Activated CD8-positive, alpha-beta memory T cell treated with anti-CD3 and anti-CD28 coated beads, Interleukin-2, amount 50 U/mL, for 1 hour (primary cell): Measurements from ENCODE around the gene VDR.

Source experiments
- DNase-seq: peaks from one replicate; pipeline ENCODE4 v3.0.0-alpha.2; 2020; ENCODE audit errors: extremely low read depth

The VDR gene

GRCh38 chr12:47904713-47905709, at the start of gene VDR:
Gene VDR (minus strand): TSS chr12:47904994. CDS start chr12:47879113, 25,881 bp downstream.
- no peak for DNase-seq

- no peak for DNase-seq
Observed at GRCh38 chr12:47954058-47954457, 49.3 kb upstream of the VDR start.

DNA sequence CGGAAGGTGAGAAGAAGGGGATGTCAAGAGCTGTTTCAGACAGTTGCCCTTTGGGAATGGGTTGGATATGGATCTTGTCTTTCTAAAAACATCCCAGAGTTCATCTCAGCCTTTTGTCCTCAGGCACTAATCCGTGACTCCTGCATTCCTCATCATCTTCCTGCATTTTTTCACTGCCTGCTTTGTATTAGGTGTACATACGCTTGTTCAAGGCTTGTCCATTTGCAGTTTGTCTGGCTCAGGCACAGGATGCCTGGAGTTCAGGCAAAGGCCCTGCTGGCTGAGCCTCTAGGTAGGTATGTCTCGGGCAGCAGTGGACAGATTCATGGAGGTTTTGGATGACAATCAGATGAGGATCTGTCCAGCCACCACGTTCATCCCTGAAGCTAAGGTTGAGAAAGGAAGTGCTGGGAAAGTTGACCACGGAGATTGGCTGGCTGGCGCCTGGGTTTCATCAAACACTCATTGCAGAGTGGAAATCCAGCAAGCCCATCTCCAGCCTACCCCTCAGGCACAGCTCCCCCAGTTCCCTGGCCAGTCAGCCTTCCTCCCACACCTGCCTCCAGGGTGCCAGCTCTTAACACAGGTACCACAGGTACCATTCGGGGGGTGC, 46.2 kb upstream of the VDR start:
- DNase-seq = no peak

- DNase-seq = no peak
Observed at GRCh38 chr12:47949441-47950341, 44.9 kb upstream of the VDR start.

- no peak for DNase-seq
Observed at GRCh38 chr12:47947341-47947740, 42.5 kb upstream of the VDR start.

- DNase-seq = no peak
Observed at GRCh38 chr12:47946413-47947323, 41.9 kb upstream of the VDR start.

GRCh38 chr12:47945341-47945728, 40.5 kb upstream of the VDR start:
- DNase-seq = no peak

DNA sequence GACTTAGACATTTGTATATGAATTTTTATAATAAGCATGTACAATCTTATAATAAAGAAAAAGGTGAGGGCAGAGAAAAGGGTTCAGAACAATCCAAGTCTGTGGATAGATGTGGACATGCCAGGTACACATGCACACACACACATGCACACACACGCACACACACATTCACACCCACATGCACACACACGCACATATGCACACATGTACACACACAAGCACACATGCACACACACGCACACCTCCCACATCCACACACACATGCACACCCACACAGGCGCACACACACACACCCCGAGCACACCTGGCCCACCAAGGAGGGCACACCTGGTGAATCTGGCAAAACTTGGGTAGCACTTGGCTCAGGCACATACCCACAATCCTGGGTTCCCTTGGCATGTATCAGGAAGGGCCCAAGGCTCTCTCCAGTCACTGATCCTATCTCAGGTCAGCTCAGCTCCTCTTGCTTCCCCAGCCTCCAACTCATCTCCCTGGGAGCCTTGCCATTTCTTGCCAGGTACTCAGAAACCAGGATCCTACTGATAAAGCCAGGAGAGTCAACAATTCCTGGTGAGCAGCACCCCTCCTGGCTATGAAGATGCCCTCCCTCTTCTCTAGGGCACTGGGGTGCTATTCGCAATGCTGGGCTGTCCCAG, 40.0 kb upstream of the VDR start:
- no peak for DNase-seq

- no peak for DNase-seq
Observed at GRCh38 chr12:47943623-47944340, 39.0 kb upstream of the VDR start.

DNA sequence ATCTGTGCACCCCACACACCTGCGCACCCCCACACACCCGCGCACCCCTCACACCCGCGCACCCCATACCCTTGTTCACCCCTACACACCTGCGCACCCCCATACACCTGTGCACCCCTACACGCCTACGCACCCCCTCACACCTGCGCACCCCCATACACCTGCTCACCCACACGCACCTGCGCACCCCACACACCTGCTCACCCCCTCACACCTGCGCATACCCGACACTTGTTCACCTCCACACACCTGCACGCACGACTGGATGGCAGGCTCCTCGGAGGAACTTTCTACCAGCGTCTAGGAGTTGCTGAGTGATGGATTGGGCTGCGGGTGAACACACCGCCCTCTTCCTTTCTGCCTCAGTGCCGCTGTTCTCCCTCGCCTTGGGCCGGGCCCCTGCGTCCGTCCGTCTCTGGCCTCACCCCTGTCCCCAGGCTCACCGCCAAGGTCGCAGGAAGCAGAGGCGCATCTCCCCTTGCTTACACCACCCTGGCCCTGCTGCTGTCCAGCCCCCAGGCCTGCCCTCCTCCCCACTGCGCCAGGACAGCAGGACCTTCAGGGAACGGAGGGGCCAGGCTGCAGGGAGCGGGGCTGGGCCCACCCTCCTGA, 37.9 kb upstream of the VDR start:
- DNase-seq = no peak

DNA sequence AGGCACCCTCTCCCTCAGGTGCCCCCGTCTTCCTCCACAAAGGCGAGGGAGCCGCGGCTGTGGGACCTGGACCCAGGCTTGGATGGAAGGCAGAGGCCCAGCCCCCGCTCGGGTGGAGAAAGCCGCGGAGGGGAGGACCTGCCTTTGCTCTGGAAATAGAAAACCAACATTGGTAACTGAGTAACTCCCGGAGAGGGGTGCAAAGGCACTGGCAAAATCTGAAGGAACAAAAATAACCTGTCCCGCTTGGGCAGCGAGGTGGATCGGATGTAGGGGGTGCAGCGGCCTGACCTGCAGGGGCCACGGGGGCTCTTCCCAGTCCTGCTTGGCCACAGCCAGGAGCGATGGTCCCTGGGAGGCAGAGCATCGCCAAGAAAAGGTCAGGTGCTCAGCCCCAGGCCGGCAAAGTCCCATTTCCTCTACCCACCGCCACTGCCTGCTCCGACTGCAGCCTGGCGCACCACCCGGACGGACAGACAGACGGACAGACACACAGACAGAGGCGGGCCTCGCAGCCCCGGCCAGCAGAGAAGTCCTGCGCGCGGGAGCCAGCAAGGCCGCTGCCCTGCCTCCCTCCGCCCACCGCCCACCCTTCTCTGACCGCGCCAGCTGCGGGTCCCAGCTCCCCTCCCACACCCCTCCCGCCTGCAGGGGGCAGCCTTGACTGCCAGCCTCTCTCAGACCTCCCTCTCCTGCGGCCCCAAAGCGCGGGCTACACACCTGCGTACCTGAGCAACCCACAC, 37.2 kb upstream of the VDR start:
- DNase-seq = no peak

GRCh38 chr12:47941475-47941780, 36.6 kb upstream of the VDR start:
- DNase-seq = no peak

- DNase-seq = no peak
Observed at GRCh38 chr12:47940773-47941474, 36.1 kb upstream of the VDR start.

DNA sequence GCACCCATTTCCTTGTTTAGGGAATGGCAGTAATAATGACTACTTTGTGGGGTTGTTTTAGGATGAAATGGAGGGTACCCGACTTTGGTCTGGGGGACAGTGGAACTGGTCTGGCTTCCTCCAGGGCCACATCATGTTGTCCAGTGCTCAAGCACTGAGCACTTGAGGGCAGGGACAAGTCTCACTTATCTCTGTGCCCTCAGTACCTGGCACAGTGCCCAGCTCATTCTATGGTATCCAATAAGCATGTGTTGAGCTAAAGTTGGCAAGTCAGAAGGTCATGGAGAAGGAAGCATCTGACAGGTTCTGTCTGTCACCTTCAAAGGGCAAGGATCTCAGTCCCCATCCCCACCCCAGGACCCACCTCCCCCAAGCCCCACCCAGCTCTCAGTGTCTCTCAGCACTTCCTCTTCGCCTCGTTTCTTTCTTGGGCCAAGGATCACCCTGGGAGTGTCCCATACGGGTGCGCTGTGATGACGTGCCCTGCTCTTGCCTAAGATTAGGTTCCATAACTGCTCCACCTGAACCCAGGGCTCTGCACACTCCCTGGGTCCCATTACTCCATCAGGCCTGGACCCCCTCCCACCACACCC, 34.3 kb upstream of the VDR start:
- no peak for DNase-seq

DNA sequence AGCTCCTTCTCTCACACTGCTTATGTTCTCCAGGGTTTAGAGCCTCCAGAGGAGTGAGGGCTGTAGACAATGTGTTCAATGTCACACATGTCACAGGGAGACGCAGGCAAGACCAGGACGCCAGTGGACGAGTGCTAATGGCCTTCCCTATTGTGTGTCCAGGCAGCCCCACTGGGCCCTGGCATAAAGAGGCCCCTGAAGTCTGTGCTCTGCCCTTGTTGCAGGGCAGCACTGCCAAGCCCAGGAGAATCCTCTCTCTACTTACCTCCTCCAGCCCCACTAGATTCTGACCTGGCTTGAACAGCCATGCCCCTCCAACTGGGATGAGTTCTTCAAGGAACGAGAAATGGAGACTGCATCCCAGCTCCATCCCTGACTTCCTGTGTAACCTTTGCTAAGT, 33.8 kb upstream of the VDR start:
- no peak for DNase-seq

DNA sequence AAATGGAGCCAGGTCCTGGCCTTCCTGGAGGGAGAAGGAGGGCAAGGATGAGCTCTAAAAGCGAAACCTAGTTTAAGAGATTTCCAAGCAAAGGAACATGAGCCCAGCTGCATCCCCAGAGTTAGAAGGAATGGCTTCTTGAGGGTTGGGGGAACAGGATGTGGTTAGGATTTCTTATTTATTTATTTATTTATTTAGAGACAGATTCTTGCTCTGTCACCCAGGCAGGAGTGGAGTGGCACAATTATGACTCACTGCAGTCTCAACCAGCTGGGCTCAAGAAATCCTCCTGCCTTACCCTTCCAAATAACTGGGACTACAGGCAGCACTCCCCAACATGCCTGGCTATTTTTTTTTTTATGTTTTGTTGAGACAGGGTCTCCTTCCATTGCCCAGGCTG, 33.3 kb upstream of the VDR start:
- DNase-seq = no peak

DNA sequence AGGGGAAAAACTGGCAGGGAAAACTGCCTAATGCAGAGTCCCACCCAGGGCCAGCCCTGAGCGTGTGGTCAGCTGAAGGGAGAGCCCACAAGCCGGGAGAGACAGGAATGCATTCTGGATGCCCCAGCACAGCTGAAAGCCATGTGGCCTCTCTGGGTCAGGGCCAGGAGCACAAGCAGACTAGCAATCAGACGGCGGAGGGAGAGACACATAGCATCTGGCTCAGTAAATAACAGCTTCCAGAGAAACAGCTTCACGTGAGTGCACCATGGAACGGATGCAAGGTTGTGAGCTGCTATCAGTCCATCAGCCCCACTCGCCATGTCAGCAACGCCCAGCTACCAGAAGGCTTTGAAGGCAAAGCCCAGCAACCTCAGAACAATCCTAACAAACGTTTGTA, 30.4 kb upstream of the VDR start:
- no peak for DNase-seq

GRCh38 chr12:47931187-47931586, 26.4 kb upstream of the VDR start:
- no peak for DNase-seq
